GM12873 (cell line): ENCODE results near the gene GSAP.

Experiments
- CTCF ChIP-seq: IDR thresholded peaks from 2 replicates; pipeline ENCODE4 v1.5.1; 2012; ENCODE audit warnings: low read depth, mild to moderate bottlenecking, moderate library complexity, low read length, control low read depth; ENCODE audit not compliant: insufficient read depth; ENCODE audit errors: missing control alignments

The GSAP gene, protein sequence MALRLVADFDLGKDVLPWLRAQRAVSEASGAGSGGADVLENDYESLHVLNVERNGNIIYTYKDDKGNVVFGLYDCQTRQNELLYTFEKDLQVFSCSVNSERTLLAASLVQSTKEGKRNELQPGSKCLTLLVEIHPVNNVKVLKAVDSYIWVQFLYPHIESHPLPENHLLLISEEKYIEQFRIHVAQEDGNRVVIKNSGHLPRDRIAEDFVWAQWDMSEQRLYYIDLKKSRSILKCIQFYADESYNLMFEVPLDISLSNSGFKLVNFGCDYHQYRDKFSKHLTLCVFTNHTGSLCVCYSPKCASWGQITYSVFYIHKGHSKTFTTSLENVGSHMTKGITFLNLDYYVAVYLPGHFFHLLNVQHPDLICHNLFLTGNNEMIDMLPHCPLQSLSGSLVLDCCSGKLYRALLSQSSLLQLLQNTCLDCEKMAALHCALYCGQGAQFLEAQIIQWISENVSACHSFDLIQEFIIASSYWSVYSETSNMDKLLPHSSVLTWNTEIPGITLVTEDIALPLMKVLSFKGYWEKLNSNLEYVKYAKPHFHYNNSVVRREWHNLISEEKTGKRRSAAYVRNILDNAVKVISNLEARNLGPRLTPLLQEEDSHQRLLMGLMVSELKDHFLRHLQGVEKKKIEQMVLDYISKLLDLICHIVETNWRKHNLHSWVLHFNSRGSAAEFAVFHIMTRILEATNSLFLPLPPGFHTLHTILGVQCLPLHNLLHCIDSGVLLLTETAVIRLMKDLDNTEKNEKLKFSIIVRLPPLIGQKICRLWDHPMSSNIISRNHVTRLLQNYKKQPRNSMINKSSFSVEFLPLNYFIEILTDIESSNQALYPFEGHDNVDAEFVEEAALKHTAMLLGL

GRCh38 chr7:77415823-77416620, at the start of gene GSAP:
GSAP (minus strand) TSS chr7:77416349; CDS start chr7:77416321, 28 bp downstream.
- TF ChIP-seq CTCF: peak; percentile 4

- TF ChIP-seq CTCF: no peak
These were observed 49.1 kb upstream of the GSAP start for GRCh38 chr7:77465256-77465655.

GRCh38 chr7:77464589-77464988, 48.4 kb upstream of the GSAP start:
- TF ChIP-seq CTCF: no peak

- no peak for TF ChIP-seq CTCF
These were observed 45.7 kb upstream of the GSAP start for GRCh38 chr7:77461842-77462241.

GRCh38 chr7:77461246-77461645, 45.1 kb upstream of the GSAP start:
- no peak for TF ChIP-seq CTCF

DNA sequence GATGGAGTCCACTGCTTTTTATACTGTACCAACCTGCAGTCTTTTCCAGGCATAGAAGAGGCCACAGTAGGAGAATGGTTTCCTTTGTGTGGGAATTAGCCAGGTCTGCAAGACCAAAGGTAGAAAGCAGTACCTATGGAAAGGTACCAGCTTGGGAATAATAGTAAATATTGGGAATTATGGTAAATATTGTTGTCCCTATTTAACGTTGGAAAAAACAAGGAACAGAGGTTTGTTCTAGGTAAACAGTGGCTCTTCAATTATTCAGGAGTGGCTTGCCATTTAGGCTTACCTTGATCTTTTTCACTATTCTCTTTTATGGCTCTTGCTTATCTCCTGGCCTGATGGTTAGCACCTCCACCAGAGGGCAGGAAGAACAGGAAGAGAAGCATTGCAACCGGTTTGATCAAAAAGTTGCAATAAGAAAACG, 43.9 kb upstream of the GSAP start:
- no peak for TF ChIP-seq CTCF

- no peak for TF ChIP-seq CTCF
These were observed 43.2 kb upstream of the GSAP start for GRCh38 chr7:77459311-77459726.
